Calu3 (cell line): Measurements from ENCODE around the gene TUBGCP2. TPM values are rescaled to one million over a fixed set of nuclear protein-coding genes. Genes with fewer than 3 reads are reported as not detected.

ENCODE experiments used
- BruUV-seq: library from RNA; stranded (reverse); fragments of 400-500 nt; replicated peaks from 2 replicates; lab custom pipeline; 2021; lab: Mats Ljungman, UMichigan
- CTCF ChIA-PET: fragments of 300-600 bp; sonication (Branson Sonifier 250); formaldehyde crosslinking; loops from one replicate; lab custom pipeline; 2022; ENCODE audit warnings: antibody characterized with exemption; lab: Charles Lee
- DNase-seq: peaks from one replicate; pipeline ENCODE4 v3.0.0; 2022
- H3K27ac Mint-ChIP-seq: one replicate; pipeline ENCODE4 v1.8.0; 2022; ENCODE audit warnings: mixed read lengths; ENCODE audit not compliant: unreplicated experiment
- H3K27me3 Mint-ChIP-seq: one replicate; pipeline ENCODE4 v1.8.0; 2022; ENCODE audit warnings: mixed read lengths; ENCODE audit not compliant: unreplicated experiment
- H3K36me3 Mint-ChIP-seq: one replicate; pipeline ENCODE4 v1.8.0; 2022; ENCODE audit warnings: mild to moderate bottlenecking, moderate library complexity, mixed read lengths; ENCODE audit not compliant: insufficient read depth, unreplicated experiment
- H3K4me1 Mint-ChIP-seq: one replicate; pipeline ENCODE4 v1.8.0; 2022; ENCODE audit warnings: mild to moderate bottlenecking, low read depth, mixed read lengths; ENCODE audit not compliant: unreplicated experiment
- H3K4me3 Mint-ChIP-seq: one replicate; pipeline ENCODE4 v1.8.0; 2022; ENCODE audit warnings: mild to moderate bottlenecking, low read depth, moderate library complexity, mixed read lengths; ENCODE audit not compliant: unreplicated experiment
- H3K9me3 Mint-ChIP-seq: one replicate; pipeline ENCODE4 v1.8.0; 2022; ENCODE audit warnings: low read depth, mixed read lengths; ENCODE audit not compliant: unreplicated experiment
- CTCF ChIP-seq: fragments of 200-600 bp; IDR thresholded peaks from one replicate; pipeline ENCODE4 v1.8.0; 2022; ENCODE audit warnings: antibody characterized with exemption; ENCODE audit not compliant: unreplicated experiment
- intact Hi-C: fragments of 100-400 bp; cut with micrococcal nuclease; formaldehyde crosslinking; loops from one replicate; pipeline ENCODE4 v1.10.0; 2022; ENCODE audit not compliant: unreplicated experiment
- total RNA-seq: library from RNA; stranded (reverse); gene quantifications from 2 replicates; pipeline ENCODE4 v1.2.3, GENCODE V29; 2022

The TUBGCP2 gene
- total RNA-seq, 1 experiment from 2014 or later, result 47.2 TPM

DNA sequence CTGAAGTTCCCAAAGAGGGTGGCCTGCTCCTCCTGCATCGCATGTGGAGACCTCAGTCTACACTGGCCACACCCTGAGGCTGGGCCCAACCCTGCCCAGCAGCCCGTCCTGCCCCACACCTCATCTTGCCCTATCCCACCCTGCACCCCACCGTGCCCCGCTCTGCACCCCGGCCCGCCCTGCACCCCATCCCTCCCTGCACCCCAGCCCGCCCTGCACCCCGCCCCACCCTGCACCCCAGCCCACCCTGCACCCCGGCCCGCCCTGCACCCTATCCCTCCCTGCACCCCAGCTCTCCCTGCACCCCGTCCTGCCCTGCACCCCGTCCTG is 56.5 kb downstream of the TUBGCP2 start:
- no peaks in the 10 kb centered on the region for H3K36me3 Mint-ChIP-seq
- TF ChIP-seq CTCF, result no peak
- H3K4me3 Mint-ChIP-seq, result no peak overlapping the region
- no peak overlapping the region for H3K27ac Mint-ChIP-seq
- peaks cover 47% of the 10 kb centered on the region for H3K27me3 Mint-ChIP-seq
- no peak for DNase-seq
- CTCF ChIA-PET, result no interaction called here
- H3K4me1 Mint-ChIP-seq, result peaks cover 9% of the 10 kb centered on the region
- no TSS peak for BruUV-seq
- intact Hi-C loops, result no loop called here
- H3K9me3 Mint-ChIP-seq, result no peaks in the 10 kb centered on the region

DNA sequence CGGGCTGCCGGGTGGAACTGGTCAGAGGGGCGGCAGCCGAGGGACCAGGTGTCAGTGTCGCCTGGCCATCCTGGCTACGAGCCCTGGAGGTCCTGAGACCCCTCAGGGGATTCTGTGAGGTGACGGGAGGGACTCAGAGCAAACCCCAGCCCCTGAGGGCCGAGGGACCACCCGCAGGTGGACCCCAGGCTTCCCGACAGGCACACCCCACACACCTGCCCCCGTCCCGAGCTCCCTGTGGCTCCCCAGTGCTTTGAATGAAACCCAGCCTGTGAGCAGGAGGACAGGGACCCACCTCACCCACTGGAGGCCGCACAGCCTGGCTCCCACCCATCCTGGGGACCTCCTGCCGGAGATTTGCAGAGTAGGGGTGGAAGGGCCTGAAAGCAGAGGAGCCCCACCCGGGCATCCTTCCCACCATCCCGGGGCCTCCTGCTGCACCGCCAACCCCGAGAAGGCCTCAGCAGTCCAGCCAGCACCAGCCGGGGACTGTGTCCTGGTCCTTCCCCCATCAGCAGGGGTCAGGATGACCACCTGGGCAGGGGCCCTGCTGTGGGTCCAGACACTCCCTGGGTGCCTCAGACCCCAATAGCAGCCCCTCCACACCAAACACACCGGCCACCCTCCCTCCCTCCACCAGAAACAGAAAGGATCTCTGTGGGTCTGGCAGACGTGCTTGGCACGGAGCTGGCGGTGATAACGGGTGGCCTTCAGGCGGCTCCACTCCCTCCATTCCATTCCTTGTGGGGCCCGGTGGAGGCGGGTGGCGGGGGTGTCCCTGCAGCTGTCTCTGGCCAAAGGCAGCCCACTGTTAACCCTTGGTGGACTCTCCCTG is 57.1 kb downstream of the TUBGCP2 start:
- no peak for DNase-seq
- Mint-ChIP-seq H3K9me3 (no peaks in the 10 kb centered on the region), H3K27me3 (peaks cover 47% of the 10 kb centered on the region), H3K27ac (no peak overlapping the region), H3K4me1 (peaks cover 9% of the 10 kb centered on the region), H3K36me3 (no peaks in the 10 kb centered on the region), H3K4me3 (no peak overlapping the region)
- no peak for TF ChIP-seq CTCF
- CTCF ChIA-PET, result no interaction called here
- BruUV-seq, result no TSS peak
- intact Hi-C loops, result no loop called here

DNA sequence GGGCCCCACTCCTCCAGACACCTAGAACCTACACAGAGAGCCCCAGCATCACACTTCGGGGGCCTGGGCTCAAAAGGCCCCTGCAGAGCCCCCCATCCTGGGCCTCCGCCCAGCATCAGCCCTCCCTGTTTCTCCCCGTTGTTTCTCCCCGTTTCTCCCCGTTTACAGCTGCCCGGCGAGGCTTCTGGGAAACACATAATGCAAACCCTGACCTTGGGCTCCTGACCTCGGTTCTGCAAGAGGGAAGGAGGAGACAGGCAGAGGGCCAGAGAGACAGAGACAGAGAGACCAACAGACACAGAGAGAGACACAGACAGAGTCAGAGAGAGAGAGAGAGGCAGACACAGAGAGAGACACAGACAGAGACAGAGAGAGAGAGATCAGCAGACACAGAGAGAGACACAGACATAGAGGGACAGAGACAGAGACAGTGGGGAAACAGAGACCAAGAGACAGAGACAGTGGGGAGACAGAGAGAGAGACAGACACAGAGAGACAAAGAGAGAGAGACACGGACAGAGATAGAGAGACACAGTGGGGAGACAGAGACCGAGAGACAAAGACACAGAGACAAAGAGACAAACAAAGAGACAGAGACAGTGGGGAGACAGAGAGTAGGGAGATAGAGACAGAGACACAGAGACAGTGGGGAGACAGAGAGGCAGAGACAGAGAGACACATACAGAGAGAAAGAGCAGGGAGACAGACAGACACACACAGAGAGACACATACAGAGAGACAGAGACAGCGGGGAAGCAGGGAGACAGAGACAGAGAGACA is 58.5 kb downstream of the TUBGCP2 start:
- TF ChIP-seq CTCF, result no peak
- intact Hi-C loops, result no loop called here
- H3K27me3 Mint-ChIP-seq, result peaks cover 47% of the 10 kb centered on the region
- CTCF ChIA-PET, result no interaction called here
- H3K27ac Mint-ChIP-seq, result peak overlapping the region; percentile 0
- no TSS peak for BruUV-seq
- no peak overlapping the region for H3K4me3 Mint-ChIP-seq
- no peak for DNase-seq
- H3K4me1 Mint-ChIP-seq, result peaks cover 9% of the 10 kb centered on the region
- H3K36me3 Mint-ChIP-seq, result no peaks in the 10 kb centered on the region
- no peaks in the 10 kb centered on the region for H3K9me3 Mint-ChIP-seq

- peaks cover 9% of the 10 kb centered on the region for H3K4me1 Mint-ChIP-seq
- H3K9me3 Mint-ChIP-seq, result no peaks in the 10 kb centered on the region
- no peak overlapping the region for H3K27ac Mint-ChIP-seq
- no TSS peak for BruUV-seq
- H3K27me3 Mint-ChIP-seq, result peaks cover 38% of the 10 kb centered on the region
- no peak for TF ChIP-seq CTCF
- intact Hi-C loops, result no loop called here
- no peaks in the 10 kb centered on the region for H3K36me3 Mint-ChIP-seq
- CTCF ChIA-PET, result no interaction called here
- DNase-seq, result peak; percentile 16
- no peak overlapping the region for H3K4me3 Mint-ChIP-seq
Measured at GRCh38 chr10:133249094-133249780, 59.4 kb downstream of the TUBGCP2 start.
